KMS-11 (cell line): Measurements from ENCODE around the gene B3GLCT.

Experiments used
- H2AFZ ChIP-seq: fragments of 200-600 bp; sonication (generic); 2 replicates; pipeline ENCODE4 v1.6.1; 2016; ENCODE audit warnings: antibody characterized with exemption, mixed run types, low read depth
- H3K27ac ChIP-seq: fragments of 200-600 bp; sonication (generic); 2 replicates; pipeline ENCODE4 v1.6.1; 2016; ENCODE audit warnings: mild to moderate bottlenecking, mixed run types
- H3K27me3 ChIP-seq: fragments of 200-600 bp; sonication (generic); 2 replicates; pipeline ENCODE4 v1.6.1; 2017; ENCODE audit warnings: mild to moderate bottlenecking, low read depth, mixed run types, moderate library complexity; ENCODE audit not compliant: insufficient read depth
- H3K36me3 ChIP-seq: fragments of 200-600 bp; sonication (generic); 2 replicates; pipeline ENCODE4 v1.6.1; 2017; ENCODE audit warnings: mild to moderate bottlenecking, mixed run types; ENCODE audit not compliant: insufficient read depth
- H3K4me1 ChIP-seq: fragments of 200-600 bp; sonication (generic); 2 replicates; pipeline ENCODE4 v1.6.1; 2016; ENCODE audit warnings: mild to moderate bottlenecking, low read depth, mixed run types; ENCODE audit not compliant: poor library complexity, severe bottlenecking
- H3K4me2 ChIP-seq: fragments of 200-600 bp; sonication (generic); 2 replicates; pipeline ENCODE4 v1.7.0; 2016; ENCODE audit warnings: mild to moderate bottlenecking, mixed run types
- H3K4me3 ChIP-seq: fragments of 200-600 bp; sonication (generic); IDR thresholded peaks from 2 replicates; pipeline ENCODE4 v1.6.1; 2017; ENCODE audit warnings: low read depth, low read length, mixed read lengths; ENCODE audit not compliant: insufficient read depth
- H3K79me2 ChIP-seq: fragments of 200-600 bp; sonication (generic); 2 replicates; pipeline ENCODE4 v1.6.1; 2016; ENCODE audit warnings: low read depth, mixed run types; ENCODE audit not compliant: insufficient read depth
- H3K9ac ChIP-seq: fragments of 200-600 bp; sonication (generic); 2 replicates; pipeline ENCODE4 v1.6.1; 2016; ENCODE audit warnings: mild to moderate bottlenecking, mixed run types
- H4K20me1 ChIP-seq: fragments of 200-600 bp; sonication (generic); 2 replicates; pipeline ENCODE4 v1.6.1; 2016; ENCODE audit warnings: mild to moderate bottlenecking, mixed run types; ENCODE audit not compliant: insufficient read depth
- CTCF ChIP-seq: fragments of 200-600 bp; sonication (generic); conservative IDR thresholded peaks from 2 replicates; pipeline ENCODE4 v1.6.1; 2017; ENCODE audit warnings: low read depth, mild to moderate bottlenecking, antibody characterized with exemption, low read length, moderate library complexity, mixed read lengths

B3GLCT gene

DNA sequence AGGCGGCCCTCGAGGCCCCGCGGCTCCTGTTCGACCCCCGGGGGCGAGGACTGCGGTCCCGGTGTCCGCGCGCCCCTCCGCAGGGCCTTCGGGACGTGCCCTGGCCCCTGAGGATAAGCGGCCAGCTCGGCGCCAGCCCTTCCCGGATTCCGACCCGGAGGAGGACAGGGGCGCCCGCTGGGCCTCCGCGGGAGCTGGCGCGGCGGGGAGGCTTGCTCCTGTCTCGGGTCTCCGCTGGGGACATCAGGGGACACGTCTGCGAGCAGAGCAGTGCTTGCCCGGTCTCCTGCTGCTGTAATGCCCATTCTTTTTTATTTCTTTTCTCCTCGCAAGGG, 829 bp downstream of the B3GLCT start:
- H3K36me3 ChIP-seq, result no peaks in the 10 kb centered on the region
- TF ChIP-seq CTCF, result no peak
- peak overlapping the region; percentile 67 for H3K27ac ChIP-seq
- H3K9ac ChIP-seq, result peak overlapping the region; percentile 60; the same call in 1 of the 2 replicates
- H3K4me3 ChIP-seq, result no peak overlapping the region
- H3K79me2 ChIP-seq, result no peaks in the 10 kb centered on the region
- peaks cover 6% of the 10 kb centered on the region for H3K4me1 ChIP-seq
- peak overlapping the region; percentile 69 for H3K4me2 ChIP-seq
- H4K20me1 ChIP-seq, result no peaks in the 10 kb centered on the region
- no peaks in the 10 kb centered on the region for H3K27me3 ChIP-seq
- peak overlapping the region; percentile 67 for H2AFZ ChIP-seq

DNA sequence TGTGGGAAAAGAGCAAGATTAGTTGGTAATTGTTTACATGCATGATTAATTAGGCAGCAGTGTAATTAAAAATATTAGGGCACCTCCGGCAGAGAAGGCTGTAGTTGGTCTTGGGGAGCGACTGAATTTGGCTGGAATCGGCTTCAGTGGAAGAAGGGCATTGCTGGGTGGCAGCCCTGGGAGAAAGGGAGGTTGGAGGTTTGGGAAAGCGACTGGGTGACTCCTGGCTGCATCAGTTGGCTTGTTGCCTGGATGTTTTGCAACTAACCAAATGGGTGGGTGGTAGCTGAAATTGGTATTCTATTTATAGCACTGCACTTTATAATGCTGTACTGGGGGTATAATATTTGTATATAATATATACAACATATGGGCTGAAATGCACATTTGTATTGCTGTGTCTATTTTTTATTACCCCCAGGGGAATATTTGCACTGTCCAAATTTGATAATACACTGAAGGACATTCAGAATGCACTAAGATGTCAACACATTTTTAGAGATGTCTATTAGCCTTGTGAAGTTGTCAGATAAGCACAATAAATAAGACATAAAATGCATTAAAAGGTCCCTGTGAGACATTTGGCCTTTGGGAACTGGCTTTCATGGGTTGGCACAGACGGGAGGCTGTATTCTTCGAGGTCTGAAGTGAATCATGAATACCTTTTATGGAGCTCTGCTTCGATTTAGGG, 1.7 kb downstream of the B3GLCT start:
- no peak overlapping the region for H3K27ac ChIP-seq

DNA sequence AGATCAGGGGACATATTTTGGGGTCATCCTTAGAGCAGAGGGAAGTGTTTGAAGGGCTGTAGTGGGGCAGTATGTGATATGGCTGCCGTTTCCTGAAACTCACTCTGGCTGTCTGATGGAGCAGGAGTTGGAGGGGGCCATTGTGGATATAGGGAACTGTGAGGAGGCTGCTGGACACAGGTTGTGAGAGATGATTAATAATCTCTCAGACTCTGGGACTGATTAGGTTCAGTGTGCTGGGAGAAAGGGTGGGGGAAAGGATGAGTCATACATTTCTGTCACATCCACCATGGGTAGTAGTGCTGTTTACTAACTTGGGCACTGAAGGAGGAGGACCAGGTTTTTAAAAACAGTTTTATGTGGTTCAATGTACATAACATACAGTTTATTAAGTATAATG, 4.8 kb downstream of the B3GLCT start:
- no peak overlapping the region for H2AFZ ChIP-seq
- no peak overlapping the region for H3K4me2 ChIP-seq
- no peak overlapping the region for H3K4me3 ChIP-seq
- H3K36me3 ChIP-seq, result no peaks in the 10 kb centered on the region
- H4K20me1 ChIP-seq, result no peaks in the 10 kb centered on the region
- H3K4me1 ChIP-seq, result no peaks in the 10 kb centered on the region
- H3K9ac ChIP-seq, result no peak overlapping the region
- H3K27ac ChIP-seq, result no peak overlapping the region
- no peaks in the 10 kb centered on the region for H3K79me2 ChIP-seq
- H3K27me3 ChIP-seq, result no peaks in the 10 kb centered on the region
- no peak for TF ChIP-seq CTCF

More for the DNA sequence above, 1.7 kb downstream of the B3GLCT start:
- H3K4me2 ChIP-seq, result peak overlapping the region; percentile 69
- no peaks in the 10 kb centered on the region for H3K27me3 ChIP-seq
- H3K36me3 ChIP-seq, result no peaks in the 10 kb centered on the region
- H3K4me1 ChIP-seq, result peaks cover 6% of the 10 kb centered on the region
- no peaks in the 10 kb centered on the region for H4K20me1 ChIP-seq
- H3K9ac ChIP-seq, result peak overlapping the region; percentile 60; the same call in 1 of the 2 replicates
- H2AFZ ChIP-seq, result peak overlapping the region; percentile 67
- H3K4me3 ChIP-seq, result no peak overlapping the region
- H3K79me2 ChIP-seq, result no peaks in the 10 kb centered on the region
- no peak for TF ChIP-seq CTCF

- no peaks in the 10 kb centered on the region for H3K27me3 ChIP-seq
- no peaks in the 10 kb centered on the region for H4K20me1 ChIP-seq
- TF ChIP-seq CTCF, result no peak
- H2AFZ ChIP-seq, result no peak overlapping the region
- no peak overlapping the region for H3K9ac ChIP-seq
- no peak overlapping the region for H3K27ac ChIP-seq
- no peaks in the 10 kb centered on the region for H3K79me2 ChIP-seq
- H3K4me3 ChIP-seq, result no peak overlapping the region
- no peak overlapping the region for H3K4me2 ChIP-seq
- H3K4me1 ChIP-seq, result no peaks in the 10 kb centered on the region
- H3K36me3 ChIP-seq, result no peaks in the 10 kb centered on the region
Measured at GRCh38 chr13:31207661-31208552, 8.1 kb downstream of the B3GLCT start.
